NCI-H748 (cell line): ENCODE results near the gene BIRC5.

Experiments used
- DNase-seq: peaks from one replicate; lab custom pipeline; 2025; ENCODE audit not compliant: unreplicated experiment; lab: John Stamatoyannopoulos, UW

BIRC5 gene

DNA sequence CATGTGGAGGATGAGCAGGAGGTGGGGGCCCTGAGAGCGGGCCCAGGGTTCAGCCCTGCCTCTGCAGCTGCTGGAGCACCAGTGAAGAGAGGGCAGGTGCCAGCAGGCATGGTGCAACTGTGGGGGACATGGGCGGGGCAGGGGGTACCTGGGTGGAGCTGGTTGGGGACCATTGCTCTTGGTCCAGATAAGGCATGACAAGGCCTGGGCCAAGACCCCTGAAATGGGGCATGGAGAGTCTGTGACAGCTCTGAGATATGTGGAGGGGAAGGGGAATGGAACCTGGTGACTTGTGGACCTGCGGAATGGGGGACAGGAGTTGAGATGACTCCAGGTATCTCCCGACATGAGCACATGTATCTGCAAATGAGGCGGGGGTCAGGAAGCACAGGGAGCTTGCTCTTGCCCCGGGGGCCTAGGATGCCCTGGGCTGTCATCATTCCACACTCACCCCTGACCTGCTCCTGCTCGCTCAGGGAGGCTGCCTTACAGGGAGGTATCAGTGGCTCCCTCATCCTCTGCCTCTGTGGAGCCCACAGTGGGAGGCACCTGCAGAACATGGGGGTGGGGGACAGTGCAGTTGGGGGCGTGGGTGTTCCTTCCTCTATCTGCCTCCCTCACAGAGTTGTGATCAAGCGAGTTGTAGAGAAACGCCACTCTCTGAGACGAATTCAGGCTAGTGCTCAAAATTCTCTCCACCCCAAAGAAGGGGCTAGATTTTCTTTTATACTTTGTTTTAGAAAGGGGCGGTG is 57.5 kb downstream of the BIRC5 start:
- no peak for DNase-seq

DNA sequence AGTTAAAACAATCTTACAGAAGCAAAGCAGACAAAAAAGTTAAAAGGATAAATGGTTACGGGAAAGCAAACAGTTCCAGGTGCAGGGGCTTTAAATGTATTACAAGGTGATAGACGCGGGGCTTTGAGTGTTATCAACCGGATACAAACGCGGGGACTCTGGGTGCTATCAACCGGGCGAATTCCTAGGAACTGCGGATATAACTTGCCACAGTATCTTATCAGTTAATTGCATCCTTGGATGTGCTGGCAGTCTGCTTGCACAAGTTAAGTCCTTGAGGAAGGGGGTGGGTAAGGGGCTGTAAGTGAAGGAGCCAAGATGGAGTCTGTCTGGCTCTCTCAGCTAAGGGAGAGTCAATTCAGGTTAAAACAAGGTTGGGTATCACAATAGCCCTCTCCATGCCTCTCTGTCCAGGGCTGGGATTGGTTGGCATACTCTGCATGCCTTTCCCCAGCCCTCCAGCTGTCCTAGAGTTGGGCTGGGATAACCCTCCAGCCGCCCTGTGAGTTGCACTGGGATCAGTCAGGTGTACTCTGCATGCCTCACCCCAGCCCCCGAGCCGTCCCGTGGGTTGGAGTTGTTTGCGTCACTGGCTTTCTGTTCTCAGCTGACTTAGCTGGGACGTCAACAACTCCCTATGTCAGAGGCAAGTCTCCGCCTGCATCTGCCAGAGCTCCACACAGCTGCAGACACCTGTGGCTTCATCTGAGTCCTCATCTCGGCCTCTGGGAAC is 58.3 kb downstream of the BIRC5 start:
- no peak for DNase-seq

DNA sequence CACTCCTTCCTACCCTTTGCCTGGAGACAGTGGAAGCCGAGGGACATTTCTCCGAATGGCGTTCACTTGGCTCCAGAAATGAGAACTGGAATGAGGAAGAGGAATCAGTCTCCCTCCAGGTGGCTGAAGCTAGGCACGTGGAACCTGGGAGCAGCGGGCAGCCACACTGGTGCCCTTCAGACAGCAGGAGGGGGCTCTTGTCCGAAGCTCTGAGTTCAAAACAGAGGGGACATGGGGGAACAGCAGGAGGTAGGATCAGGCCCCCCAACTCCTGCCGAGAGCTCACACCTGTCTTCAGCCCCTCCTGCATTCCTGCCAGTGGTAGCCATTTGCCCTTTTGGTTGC is 58.8 kb downstream of the BIRC5 start:
- DNase-seq: no peak

DNA sequence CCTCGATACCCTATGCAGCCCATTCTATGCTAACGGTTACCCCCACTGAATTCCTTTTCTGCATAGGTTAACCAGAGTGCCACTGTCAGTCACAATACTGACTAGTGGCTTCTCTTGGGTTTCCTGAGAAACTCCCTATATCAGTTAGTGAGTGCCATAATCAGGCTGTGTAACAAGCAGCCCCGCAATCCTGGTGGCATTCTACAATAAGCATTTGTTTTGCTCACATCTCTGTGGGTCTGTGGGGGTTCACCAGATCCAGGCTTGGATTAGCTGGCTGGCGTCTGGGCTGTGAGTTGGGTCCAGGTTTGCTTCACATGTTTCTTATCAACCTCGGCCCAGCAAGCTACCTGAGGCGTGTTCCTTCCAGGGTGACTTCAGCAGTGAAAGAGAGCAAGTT is 59.8 kb downstream of the BIRC5 start:
- DNase-seq: no peak
